ENCODE measurements around the gene TBX1.
"Not testable (repeated sequence)": the region's sequence is repeated elsewhere in the genome, so short reads cannot be mapped to it uniquely, and the experiment has no call there.

Gene TBX1

GRCh38 chr22:19785461-19786263, 25.1 kb downstream of the TBX1 start:
- DNase-seq = no peak

DNA sequence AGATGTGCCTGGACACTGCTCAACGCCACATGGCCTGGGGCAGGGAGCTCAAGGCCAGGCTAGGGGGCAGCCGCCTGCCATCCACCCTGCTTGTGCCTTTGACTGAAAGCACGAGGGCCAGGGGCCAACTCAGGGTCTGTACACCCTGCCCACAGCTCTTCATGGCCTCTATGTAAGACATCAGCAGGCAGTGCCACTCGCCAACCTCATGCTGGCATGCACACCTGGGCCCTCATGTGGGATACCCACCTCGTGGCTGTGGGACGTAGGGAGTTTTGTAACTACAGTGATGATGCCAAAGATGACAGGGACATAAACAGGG, 25.6 kb downstream of the TBX1 start:
- no peak for DNase-seq

GRCh38 chr22:19786959-19787848, 26.6 kb downstream of the TBX1 start:
- DNase-seq = no peak

DNA sequence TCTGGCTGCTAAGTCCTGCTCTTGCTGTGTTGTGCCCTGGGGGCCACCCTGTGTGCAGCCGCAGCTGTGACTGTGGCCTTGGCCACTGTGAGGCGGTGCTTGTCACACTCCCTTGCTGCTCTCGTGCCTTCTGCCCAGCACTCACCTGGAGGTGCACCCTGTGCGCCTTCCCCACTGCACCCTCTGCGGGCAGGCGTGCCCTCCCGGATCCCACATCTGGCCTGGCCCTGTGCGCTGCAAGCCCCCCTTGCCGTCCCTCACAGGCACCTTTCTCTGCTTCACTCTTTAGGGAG, 27.2 kb downstream of the TBX1 start:
- no peak for DNase-seq

GRCh38 chr22:19788661-19789225, 28.2 kb downstream of the TBX1 start:
- no peak for DNase-seq

GRCh38 chr22:19789406-19789805, 28.8 kb downstream of the TBX1 start:
- no peak for DNase-seq

GRCh38 chr22:19789828-19790227, 29.2 kb downstream of the TBX1 start:
- DNase-seq = no peak

DNA sequence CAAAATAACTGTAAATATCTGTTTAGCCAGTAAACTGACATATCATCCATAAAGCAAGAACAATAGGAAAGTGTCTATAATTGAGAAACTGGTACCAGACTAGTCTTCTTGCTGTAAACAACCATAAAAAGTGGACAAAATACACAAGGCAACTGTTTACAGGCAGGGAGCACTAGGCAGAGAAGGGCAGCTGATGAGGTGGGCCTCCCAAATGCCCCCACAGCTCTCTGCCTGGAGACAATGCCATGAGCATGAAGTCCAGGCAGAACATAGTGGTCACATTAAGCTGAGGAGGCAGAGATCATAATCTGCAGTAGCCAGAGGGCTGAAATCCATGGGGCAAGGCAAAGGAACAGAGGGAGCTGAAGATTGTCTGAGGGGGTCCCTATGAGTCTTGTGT, 30.7 kb downstream of the TBX1 start:
- no peak for DNase-seq

GRCh38 chr22:19791894-19792293, 31.3 kb downstream of the TBX1 start:
- DNase-seq = no peak

GRCh38 chr22:19792383-19792896, 31.9 kb downstream of the TBX1 start:
- not testable (repeated sequence) for DNase-seq

GRCh38 chr22:19793161-19793560, 32.6 kb downstream of the TBX1 start:
- no peak for DNase-seq

GRCh38 chr22:19793661-19794310, 33.2 kb downstream of the TBX1 start:
- no peak for DNase-seq

GRCh38 chr22:19795617-19796008, 35.0 kb downstream of the TBX1 start:
- no peak for DNase-seq

DNA sequence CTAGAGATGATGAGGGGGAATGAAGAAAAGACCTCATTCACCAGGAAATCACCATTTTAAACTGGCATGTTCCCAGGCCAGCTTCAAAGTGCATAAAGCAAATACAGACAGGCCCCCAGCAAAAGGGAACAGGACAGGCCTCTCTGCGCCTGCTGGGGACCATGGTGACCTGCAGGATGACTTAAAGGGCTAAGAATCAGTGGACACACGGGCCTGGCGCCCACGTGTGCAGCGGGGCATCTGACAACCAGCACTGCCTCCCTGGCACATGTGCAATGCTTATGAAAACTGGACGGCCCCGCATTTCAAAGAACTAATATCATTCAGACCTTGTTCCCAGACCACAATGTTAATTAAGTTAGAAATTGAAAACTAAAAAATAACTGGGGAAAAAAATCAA, 35.6 kb downstream of the TBX1 start:
- no peak for DNase-seq

GRCh38 chr22:19797086-19798002, 36.8 kb downstream of the TBX1 start:
- DNase-seq = no peak

GRCh38 chr22:19798003-19798665, 37.6 kb downstream of the TBX1 start:
- DNase-seq = no peak

DNA sequence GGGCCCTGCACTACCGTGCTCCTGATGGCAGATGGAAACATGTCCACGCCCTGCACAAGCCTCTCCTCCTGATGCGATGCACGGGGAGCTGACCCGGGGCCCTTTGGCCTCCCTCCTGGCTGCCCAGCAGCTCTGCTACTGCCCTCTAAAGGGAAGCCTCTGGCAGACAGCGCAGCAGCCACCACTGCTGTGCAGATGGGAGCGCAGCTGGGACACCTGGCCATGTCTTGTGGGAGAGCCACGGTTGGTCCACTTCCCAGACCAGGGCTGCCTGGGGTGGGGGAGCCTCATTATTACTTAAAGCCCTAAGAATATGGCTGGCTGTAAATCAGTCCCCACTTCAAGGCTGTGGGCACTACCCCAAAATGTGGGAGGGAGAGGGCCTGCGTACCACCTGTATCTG, 38.3 kb downstream of the TBX1 start:
- DNase-seq = no peak

DNA sequence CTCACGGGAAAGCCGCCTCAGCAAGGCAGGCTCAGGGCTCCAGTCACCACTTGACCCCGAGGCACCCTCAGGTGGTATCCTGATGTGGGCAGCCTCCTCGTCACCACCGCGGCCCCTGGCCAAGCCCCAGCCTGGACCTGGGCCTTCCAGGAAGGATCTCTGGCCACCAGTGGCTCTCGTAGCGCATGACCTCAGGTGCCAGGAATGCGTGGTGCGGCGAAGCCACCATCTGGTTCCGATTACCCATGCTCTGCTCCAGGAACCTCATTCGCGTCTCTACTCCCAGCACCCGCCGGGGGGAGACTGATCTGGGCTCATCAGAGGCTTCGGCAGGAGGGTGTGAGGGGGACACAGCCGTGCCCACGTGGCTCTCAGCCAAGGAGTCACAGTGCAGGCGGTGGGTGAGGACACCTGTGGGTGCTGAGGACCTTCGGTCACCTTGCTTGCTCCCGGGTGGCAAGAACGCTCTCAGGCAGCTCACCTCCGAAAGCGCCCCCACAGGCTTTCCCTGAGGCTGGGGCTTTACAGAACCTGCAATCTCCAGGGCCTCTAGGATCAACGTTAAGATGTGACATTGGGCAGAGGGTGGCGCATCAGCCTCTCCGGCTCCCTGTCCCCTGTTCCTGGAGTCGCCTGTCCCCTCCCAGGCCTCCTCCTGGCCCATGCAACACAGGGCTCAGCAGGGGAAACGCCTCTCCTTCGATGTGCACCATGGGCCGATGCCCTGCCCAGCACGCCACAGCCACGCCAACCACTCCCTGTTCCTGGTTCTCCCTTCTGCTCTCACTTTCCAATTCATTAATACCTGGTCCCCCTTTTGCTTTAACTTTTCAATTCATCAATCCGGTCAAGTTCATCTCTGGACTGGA, 39.0 kb downstream of the TBX1 start:
- no peak for DNase-seq

GRCh38 chr22:19800306-19800705, 39.7 kb downstream of the TBX1 start:
- no peak for DNase-seq

GRCh38 chr22:19800761-19801244, 40.2 kb downstream of the TBX1 start:
- DNase-seq = no peak

All from bone marrow (tissue), 2 donors.